ENCODE measurements around the gene PTPRM.

The PTPRM gene

DNA sequence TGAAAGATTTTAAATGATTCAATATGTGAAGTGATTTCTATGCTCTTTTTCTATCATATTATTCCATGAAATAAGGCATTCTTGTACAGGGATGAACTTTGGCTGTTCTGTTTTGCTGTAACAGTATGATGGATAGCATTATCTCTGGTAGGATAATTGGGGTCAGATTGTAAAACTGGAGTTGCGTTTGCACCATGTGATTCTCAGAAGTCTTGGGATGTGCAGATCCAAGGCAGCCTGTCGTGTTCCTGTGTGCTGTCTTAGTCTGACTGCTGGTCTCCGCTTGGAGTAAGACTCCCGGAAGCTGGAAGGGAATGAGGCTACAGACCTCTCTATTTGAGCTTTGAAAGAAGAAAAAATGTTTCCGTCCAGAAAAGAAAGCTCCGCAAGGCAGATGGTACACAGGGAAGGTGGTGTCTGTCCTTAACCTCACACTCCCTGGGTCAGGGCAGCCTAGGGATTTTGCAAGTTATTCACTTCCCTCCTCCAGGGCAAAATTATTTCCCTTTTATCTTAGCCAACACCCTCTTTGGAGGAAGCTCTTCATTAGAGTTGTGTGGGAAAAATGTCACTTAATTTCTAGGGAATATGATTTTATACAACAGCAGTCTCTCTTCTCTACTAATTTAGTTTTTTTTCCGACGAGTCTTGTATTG lies 250.6 kb downstream of the PTPRM start:
- DNase-seq, result no peak

- DNase-seq, result no peak
Observed at GRCh38 chr18:7821784-7822183, 254.7 kb downstream of the PTPRM start.

GRCh38 chr18:7822435-7823331 lies 255.6 kb downstream of the PTPRM start:
- no peak for DNase-seq

GRCh38 chr18:7824970-7825369 lies 257.9 kb downstream of the PTPRM start:
- no peak for DNase-seq

- peak; percentile 9 for DNase-seq
Observed at GRCh38 chr18:7830468-7830867, 263.4 kb downstream of the PTPRM start.

DNA sequence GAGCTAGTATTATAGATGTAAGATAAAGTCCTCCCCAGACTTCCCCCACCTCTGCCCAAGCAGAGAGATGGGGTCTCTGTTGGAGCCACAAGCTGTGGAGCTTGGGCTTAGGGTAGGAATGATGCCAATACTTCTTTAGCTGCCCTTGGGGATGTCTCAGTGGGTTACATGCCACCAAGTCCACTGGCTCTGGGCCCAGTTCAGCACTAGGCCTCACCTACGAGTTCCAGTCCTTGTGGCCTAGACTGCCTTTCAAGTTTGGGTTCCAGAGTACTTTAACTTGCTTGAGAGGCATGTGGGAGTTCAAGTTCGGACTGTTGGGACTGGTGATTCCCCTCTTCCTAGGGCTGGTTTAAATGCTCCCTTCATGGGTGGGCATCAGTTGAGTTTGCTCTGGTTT lies 272.4 kb downstream of the PTPRM start:
- no peak for DNase-seq

DNA sequence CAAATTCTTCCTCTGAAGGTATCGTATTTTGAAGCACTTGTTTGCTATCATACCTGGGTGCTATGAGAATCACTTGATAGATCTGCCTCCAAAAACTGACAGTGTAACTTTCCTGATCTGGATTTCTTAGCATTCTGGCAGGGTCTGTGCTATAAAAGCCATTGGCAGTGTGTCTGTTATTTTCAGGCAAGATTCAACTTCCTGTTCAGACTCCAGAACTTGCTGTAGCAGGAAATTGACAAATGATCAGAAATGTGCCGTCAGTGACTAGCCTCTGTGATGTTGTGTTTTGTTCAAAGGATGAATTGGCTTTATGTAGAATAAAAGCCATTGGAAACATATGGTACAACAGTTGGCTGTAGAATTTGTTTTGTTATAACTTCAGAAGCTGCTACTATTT lies 273.3 kb downstream of the PTPRM start:
- no peak for DNase-seq

GRCh38 chr18:7844017-7844416 lies 276.9 kb downstream of the PTPRM start:
- no peak for DNase-seq

GRCh38 chr18:7844418-7844817 lies 277.3 kb downstream of the PTPRM start:
- no peak for DNase-seq

- no peak for DNase-seq
Observed at GRCh38 chr18:7846335-7846734, 279.2 kb downstream of the PTPRM start.

DNA sequence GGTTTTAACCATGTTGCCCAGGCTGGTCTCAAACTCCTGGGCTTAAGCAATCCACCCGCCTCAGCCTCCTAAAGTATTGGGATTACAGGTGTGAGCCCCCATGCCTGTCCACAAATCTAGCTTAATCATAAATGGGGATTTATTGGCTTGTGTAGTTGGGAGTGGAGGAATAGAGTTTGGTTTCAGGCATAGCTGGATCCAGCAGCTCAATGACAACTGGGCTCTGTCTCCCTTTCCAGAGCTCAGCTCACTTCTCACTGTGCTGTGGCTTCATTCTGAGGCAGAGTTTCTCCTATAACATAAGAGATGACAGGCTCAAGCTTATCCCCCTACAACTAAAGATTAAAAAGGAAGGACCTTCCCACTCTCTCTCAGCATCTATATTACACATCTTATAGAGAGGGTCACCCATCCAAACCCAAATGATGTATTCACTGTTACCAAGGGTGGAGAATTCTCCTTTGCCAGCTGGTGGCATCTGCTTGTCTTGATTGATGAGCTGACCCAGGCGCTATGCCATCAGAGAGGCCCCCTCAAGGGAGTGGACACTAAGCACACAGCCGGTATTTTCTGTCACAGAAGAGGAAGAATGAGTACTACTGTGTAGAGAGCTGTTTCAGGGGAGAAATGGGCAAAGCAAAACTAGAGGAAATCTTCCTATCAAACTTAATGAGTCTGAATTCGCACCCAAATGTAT lies 280.4 kb downstream of the PTPRM start:
- no peak for DNase-seq

- no peak for DNase-seq
Observed at GRCh38 chr18:7848054-7848412, 280.9 kb downstream of the PTPRM start.

- no peak for DNase-seq
Observed at GRCh38 chr18:7850446-7850845, 283.3 kb downstream of the PTPRM start.

GRCh38 chr18:7855028-7855427 lies 287.9 kb downstream of the PTPRM start:
- no peak for DNase-seq

DNA sequence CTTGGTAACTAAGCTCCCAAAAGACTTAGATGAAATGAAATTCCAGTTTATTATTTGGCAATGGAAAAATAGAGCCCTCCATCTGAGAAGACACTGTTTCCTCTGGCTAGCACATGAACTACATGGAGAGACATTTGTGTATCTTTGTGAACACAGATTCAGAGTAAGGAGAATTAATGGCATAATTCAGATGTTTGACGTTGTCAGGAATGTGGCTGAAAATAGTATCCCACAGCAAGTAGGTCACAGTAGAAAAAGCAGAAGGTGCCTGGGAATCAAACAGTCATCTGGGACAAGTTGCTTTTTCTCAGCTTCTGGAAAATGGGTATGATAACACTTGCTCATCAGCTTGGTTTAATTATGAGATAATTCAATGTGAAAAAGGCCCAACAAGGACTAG lies 288.6 kb downstream of the PTPRM start:
- DNase-seq, result no peak

- DNase-seq, result no peak
Observed at GRCh38 chr18:7856116-7856515, 289.0 kb downstream of the PTPRM start.

GRCh38 chr18:7856733-7857132 lies 289.6 kb downstream of the PTPRM start:
- no peak for DNase-seq

- DNase-seq, result no peak
Observed at GRCh38 chr18:7857562-7857961, 290.4 kb downstream of the PTPRM start.

- no peak for DNase-seq
Observed at GRCh38 chr18:7859122-7859521, 292.0 kb downstream of the PTPRM start.

GRCh38 chr18:7870266-7870665 lies 303.1 kb downstream of the PTPRM start:
- no peak for DNase-seq

DNA sequence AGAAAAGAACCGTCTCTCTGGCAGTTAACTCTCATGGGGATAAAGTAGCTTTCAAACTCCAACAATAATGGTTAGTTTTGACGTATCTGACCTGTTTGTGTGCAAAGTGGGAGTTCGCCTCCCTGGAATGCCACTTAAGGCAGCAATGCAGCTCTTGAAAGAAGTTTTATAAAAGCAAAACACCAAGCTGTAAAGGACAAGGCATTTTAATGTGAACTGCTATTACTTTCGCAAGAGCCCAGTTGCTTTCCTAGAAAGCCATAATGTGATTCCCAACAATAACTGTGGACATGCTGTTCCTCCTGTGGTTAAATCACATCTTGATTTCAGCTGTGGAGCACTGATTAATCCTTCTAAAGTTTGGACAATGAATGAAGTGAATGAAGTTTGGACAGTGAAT lies 303.7 kb downstream of the PTPRM start:
- DNase-seq, result no peak

DNA sequence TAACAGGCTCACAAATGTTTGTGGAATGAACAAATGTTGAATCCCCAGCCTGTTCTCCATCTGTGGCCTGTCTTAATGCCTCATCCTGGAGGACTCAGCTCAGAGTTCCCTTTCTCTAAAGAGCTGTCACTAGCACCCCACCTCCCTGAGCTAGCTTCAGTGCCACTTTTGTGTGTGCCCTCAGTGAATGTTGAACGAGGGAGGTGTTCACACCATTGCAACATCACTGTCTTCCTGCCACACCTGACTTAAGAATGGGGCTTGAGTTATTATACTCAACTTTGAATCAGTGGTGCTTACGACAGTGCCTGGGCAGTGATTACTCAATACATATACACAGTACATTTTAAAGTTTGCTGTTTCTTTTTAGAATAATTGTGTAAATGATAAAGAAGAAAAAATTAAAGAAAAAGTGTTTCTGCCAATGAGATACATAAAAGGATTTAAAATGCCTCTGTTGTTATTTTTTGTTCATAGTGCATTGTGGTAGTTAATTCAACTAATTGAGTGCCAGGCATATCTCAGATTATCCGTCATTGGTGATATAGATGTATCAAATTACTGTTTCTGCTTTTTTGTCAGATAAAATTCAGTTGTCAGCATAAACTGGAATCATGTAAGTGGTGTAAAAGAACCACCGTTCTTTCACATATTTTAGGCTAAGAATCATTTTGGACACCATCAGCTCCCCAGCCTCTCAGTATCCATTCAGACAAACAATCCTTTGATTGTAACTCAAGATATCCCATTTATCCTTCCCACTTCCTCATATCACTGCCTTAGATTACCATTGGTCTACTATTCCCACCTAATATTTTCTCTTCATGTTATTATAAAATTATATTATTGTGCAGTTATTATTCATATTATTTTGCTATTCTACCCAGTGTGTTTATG lies 304.7 kb downstream of the PTPRM start:
- DNase-seq, result no peak

DNA sequence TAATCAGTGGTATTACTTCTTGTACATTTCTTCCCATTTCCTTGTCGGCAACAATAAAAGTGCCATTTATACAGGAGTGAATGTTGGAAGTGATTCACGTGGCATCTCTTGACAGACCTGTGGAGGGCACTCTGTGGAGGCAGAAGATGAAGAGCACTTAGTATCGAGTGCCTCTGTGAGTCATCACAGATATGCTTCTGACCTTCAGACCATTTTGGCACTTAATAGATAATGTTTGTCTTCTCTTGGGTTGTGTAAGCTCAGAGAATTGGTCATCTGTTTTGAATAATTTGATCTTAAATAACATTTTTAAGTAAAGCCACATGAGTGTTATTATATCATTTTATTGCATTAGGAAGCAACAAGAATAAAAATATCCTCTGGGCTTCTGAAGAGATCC lies 305.5 kb downstream of the PTPRM start:
- peak; percentile 17 for DNase-seq
